ENCODE results near the gene DNAH2. TPM values are rescaled to one million over a fixed set of nuclear protein-coding genes. Genes with fewer than 3 reads are reported as not detected.
"Not testable (repeated sequence)": the region's sequence is repeated elsewhere in the genome, so short reads cannot be mapped to it uniquely, and the experiment has no call there.

Gene DNAH2
- total RNA-seq, 1 donor from 2014 or later: not detected

DNA sequence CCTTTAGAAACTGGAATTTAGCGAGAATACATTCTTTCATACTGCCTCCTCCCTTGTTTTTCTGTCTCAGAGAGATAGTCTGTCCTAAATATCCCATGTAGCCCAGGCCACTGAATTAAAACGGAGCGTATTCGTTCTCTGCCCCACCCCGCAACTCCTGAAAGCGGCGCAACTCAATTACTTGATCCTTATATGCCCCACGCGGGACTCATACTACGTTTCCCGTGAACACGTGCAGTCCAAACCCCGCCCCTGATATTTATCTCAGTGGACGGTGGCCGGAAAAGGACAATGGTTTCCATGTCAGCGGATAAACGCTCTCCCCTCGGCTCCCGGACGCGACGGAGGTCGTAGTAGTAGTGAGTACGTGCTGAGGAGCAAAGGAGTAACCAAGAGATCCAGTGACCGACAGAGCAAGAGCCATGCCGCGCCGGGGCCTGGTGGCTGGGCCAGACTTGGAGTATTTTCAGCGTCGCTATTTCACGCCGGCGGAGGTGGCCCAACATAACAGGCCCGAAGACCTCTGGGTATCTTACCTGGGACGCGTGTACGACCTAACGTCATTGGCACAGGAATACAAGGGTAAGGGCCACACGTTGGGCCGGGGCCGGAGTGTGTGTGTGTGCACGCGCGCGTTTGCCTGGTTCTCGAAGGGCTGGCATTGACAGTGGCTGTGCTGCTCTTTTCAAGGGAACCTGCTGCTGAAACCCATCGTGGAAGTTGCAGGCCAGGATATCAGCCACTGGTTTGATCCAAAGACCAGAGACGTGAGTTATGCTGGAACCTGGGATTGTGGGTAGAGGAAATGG is 140.4 kb downstream of the DNAH2 start, which contains the start of gene CYB5D1:
Gene CYB5D1 (plus strand): TSS at position 291 of the 809 bp plus-strand sequence. CDS start 132 bp downstream, at position 423.
- intact Hi-C loops (cut with micrococcal nuclease): loop anchor here (1.0 to 10.0 kb wide), 8 partner anchors 14 to 623 kb away; partner anchors contain the start of genes CNTROB, DVL2, KDM6B and PHF23

DNA sequence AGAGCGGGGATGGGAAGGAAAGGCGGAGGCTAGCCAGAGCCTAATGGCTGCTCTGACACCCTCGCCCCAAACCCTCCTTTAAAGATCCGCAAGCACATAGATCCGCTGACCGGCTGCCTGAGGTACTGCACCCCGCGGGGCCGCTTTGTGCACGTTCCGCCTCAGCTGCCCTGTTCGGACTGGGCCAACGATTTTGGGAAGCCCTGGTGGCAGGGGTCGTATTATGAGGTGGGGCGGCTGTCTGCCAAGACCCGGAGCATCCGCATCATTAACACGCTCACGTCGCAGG is 140.9 kb downstream of the DNAH2 start:
- intact Hi-C loops (cut with micrococcal nuclease): loop anchor here (10.0 kb wide), 1 partner anchor 624 kb away; the partner anchor contains the start of genes DVL2 and PHF23

DNA sequence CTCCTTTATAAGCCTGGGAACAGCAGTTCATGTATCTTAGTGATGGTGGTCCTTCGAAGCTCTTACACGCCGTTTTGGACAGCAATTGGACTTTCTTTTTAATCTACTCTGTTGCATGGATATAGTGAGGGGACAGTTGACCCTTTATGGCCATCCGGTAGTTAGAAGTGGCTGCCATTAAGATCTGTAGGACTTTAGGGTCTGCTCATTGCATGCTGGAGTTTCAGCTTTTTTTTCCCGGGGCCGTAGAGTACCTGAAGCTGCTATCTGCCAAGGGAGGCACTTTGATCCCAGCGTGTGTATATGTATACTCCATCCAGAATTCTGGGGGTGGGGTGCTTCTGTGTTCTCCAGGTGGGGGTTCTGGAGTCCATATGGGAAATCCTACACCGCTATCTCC is 141.5 kb downstream of the DNAH2 start:
- intact Hi-C loops (cut with micrococcal nuclease): loop anchor here (10.0 kb wide), 1 partner anchor 624 kb away; the partner anchor contains the start of genes DVL2 and PHF23

DNA sequence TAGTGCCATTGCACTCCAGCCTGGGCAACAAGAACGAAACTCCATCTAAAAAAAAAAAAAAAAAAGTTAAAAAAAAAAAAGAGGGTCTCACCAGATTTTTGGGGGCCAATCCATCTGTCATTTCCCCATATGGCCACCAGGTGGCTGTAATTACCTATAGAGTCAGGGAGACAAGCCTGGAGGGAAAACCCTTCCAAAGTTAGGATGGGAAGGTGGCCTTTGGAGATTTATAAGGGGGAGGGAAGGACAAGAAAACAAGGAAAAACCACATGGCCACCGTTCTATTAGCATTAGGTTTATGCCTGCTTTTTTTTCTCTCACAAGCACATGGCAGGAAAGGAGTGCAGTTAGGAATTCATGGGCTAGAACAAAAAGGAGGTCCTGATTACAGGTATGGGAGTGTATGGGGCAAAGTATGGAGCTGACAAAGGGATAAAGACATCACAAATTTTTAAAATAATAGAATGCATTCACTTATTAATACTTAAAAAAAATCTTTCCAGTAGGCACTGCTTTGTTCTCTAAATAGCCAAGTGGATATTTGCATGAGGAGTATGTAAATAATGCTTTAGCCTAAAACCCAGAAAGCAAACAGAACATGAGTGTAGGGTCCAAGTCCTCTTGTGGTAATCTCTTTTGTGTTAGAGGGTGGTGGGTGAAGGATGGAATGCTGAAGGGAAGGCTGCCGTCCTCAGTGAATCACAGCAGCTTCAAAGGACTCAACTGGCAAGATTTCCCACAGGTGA is 145.3 kb downstream of the DNAH2 start:
- intact Hi-C loops (cut with micrococcal nuclease): loop anchor here (1.0 kb wide), 2 partner anchors 24 to 125 kb away; no protein-coding TSS in a partner anchor

DNA sequence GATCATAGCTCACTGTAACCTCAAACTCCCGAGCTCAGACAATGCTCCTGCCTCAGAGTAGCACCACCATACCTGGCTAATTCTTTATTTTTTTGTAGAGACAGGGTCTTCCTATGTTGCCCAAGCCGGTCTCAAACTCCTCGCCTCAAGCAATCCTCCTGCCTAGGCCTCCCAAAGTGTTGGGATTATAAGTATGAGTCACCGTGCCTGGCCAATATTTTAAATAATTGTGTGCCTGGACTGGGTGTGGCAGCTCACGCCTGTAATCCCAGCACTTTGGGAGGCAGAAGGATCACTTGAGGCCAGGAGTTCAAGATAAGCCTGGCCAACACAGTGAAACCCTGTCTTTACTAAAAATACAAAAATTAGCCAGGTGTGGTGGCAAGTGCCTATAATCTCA is 146.8 kb downstream of the DNAH2 start:
- intact Hi-C loops (cut with micrococcal nuclease): not testable (repeated sequence)

DNA sequence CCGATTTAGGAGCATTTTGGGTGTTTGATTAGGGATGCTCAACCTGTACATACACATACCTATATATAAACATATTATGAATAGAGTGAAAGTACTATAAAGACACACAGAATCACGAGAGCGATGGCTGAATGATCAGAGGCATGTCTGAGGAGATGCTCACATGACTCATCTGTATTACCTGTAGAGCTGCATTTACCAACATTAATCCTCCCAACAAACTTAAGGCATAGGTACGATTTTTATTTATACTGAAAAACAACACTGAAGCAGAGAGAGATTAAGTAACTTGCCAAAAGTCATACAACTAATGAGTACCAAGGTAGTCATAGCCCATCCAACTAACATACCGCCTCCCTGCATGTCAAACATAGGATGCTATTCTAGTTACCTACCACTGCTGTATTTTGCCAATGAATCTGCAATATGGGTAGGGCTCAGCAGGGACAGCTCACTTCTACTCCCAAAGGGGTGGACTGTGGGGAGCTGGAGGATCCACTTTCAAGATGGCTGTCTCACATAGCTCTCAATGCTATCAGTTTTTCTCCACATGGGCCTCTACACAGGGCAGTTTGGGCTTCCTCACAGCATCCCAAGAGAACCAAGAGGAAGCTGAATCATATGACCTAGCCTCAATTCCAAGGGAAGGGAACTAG is 147.6 kb downstream of the DNAH2 start:
- intact Hi-C loops (cut with micrococcal nuclease): no loop called here

DNA sequence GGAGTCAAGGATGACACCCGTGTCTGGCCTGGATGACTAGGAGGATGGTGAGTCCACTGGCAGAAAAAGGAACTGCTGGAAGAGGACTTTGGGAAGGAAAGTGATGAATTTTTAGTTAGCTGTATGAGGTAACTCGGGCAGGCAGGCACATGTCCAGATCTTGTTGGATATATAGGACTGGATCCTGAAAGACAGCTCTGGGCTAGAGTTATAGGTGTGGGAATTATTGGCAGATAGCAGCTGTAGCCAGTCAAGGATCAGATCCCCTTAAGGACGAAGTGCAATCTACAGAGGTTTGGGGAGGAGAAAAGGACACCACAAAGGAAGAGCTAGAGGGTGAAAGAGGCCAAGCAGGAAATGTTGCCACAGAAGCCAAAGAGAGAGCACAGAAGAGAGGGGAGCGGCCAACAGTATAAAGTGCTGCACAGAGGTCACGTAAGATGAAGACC is 150.4 kb downstream of the DNAH2 start:
- intact Hi-C loops (cut with micrococcal nuclease): no loop called here

DNA sequence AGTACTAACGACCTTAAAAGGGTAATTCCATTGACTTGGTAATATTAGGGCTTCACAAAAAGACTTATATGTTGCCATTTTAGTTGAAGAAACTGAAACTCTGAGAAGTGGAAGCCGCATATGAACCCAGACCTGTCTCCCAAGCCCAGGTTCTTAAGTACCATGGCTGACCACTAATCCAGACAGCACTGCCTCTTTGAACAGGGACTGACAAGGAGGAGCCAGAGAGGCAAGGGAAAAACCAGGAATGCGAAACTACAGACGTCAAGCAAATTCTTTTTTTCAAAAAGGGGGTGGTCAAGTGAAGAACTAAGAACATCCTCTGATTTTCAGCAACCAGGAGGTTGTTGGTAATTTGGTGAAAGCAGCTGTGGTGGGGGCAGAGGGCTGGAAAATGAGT is 155.5 kb downstream of the DNAH2 start:
- intact Hi-C loops (cut with micrococcal nuclease): no loop called here

DNA sequence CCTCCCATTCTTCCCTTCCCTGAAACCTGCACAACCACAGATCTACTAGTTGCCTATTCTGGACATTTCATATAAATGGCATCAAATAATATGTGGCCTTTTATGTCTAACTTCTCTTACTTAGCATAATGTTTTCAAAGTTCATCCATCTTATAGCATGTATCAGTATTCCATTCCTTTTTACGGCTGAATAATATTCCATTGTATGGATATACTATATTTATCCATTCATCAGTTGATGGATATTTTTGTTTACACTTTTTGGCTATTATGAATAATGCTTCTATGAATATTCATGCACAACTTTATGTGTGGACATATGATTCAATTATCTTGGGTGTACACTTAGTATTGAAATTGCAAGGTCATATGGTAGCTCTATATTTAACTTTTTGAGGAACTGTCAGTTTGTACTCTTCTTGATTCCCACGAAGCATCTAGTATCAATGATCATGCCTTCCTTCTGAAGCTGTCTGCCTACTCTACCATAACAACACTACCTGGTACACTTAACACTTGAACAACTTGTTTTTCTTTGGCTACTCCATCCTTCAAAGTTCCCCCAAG is 158.3 kb downstream of the DNAH2 start:
- intact Hi-C loops (cut with micrococcal nuclease): no loop called here

DNA sequence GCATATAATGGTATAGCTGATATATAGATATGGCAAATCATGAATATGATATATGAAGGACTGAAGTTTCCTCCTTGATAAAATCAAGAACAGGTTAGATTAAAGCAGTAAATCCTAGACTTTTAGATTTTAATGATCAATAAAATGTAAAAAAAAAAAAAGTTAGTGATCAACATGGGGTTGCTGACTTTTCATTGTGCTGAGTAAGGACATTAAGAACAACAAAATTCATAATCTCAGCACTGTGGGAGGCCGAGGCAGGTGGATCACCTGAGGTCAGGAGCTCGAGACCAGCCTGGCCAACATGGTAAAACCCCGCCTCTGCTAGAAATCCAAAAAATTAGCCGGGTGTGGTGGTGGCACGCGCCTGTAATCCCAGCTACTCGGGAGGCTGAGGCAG is 160.7 kb downstream of the DNAH2 start:
- intact Hi-C loops (cut with micrococcal nuclease): no loop called here

DNA sequence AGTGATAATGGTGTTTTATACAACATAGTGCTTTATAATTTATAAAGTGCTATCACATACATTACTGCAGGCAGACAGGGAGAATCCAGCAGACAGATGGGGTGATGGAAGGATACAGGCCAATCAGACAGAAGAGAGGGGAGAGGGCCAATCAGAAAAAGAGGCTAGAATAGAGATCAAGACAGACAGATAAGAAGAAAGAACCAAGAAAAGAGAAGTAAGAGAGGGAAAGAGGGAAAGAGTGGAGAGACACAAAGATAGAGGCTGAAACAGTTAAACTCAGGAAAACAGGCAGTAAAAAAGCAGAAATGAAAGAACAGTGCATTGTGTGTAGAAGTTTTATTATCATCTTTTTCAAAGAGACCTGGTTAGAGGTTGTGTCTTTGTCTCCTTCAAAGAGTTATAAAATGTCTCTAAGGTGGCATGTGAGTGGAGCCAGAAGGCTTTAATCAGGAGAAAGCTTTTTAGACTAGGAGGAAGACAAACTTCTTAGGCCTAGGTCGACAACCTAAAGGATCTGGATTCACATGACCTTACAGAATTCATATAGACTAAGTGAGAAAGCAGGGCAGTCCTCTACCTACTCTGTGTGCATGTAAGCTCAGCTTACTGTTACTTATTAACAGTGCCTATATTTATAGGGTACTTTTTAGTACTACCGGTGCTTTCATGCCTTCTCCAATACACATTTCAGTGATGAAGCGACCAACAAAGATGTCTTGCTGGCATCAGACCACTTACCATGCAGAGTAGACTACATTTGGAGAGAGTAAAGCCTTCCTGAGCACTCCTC is 162.7 kb downstream of the DNAH2 start:
- intact Hi-C loops (cut with micrococcal nuclease): loop anchor here (10.0 kb wide), 2 partner anchors 245 to 275 kb away; partner anchors contain the start of genes HES7 and PER1

DNA sequence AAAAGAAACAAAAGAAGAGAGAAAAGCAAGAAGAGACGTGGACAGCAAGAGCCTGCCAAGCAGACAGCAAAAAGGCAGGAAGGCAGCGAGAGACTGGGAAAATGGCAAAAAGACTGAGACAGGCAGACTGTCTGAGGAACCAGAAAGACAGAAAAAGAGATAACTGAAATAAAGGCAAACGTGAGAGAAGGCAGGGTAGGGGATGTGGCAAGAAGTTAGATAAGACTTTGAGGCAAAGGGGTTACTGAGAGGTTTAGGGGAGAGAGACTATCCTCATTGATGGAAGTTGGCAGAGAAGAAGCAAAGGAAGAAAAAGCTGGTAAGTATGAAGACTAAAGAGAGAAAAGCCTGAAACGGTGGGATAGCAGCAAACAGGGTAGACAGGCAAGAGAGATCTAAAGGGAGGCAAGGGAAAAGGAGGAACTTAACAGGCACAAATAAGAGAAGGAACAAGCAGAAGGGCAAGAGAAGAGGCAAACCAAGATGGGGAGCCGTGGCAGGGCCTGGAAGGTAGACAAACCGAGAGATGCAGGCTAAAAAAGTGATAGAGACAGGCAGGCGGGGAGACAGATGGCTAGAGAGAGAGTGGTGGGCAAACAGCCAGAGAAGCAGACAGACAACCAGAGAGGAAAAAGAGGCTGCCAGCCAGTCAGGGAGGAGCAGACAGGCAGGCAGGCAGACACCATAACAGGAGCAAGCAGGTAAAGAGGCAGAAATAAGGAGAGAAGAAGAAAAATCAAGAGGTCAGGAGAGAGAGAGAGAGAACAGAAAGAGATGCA is 163.9 kb downstream of the DNAH2 start:
- intact Hi-C loops (cut with micrococcal nuclease): loop anchor here (10.0 kb wide), 2 partner anchors 243 to 273 kb away; partner anchors contain the start of genes HES7 and PER1

DNA sequence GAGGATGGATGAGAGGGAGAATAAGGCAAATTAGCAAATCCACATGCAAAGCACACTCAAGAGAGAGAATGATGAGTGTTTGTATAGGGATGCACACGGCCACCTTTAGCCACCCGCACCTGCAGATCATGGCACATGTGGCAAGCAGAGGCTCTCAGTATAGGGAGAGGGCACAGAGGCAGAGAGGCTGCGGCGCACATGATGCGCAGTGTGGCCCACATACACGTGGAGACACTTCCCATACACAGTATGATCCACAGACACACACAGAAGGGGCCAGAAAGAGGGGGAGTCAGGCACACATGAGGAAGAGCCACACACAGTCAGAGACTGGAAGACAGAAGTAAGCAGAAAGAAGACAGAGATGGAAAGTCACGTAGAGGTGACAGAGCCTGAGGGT is 164.5 kb downstream of the DNAH2 start:
- intact Hi-C loops (cut with micrococcal nuclease): loop anchor here (10.0 kb wide), 2 partner anchors 243 to 273 kb away; partner anchors contain the start of genes HES7 and PER1

DNA sequence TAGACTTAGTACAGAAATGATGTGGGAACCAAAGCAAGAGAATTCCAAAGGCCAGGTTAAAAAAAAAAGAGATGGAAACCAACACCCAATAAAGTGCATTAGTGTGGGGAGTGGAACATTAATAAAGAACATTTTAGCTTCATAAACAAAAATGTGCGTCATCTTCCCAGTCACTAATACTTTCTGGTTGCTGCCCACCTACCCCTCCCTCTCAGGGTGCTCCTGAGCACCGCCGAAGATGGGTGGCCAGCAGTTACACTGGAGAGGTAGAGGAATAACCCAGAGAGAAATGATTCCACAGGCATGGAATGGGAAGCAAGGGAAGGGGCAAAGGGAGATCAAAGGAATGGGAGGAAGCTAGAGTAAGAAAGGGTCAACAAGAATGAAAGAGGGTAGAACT is 165.1 kb downstream of the DNAH2 start:
- intact Hi-C loops (cut with micrococcal nuclease): loop anchor here (10.0 kb wide), 2 partner anchors 242 to 272 kb away; partner anchors contain the start of genes HES7 and PER1

Other genes with a start within 250 kb of the DNAH2 start
- gene ZBTB4, start 238.1 kb upstream of the DNAH2 start, total RNA-seq: 21.6 and 22.3 TPM in 2 replicates
- not detected in 2 replicates for gene SLC35G6, start 236.3 kb upstream of the DNAH2 start, total RNA-seq
- 192 and 200 TPM in 2 replicates for gene POLR2A, start 233.4 kb upstream of the DNAH2 start, total RNA-seq
- gene TNFSF12, start 168.7 kb upstream of the DNAH2 start, total RNA-seq: 66.6 and 67.0 TPM in 2 replicates
- 3.2 TPM in 2 replicates for gene TNFSF13, start 159.0 kb upstream of the DNAH2 start, total RNA-seq
- 50.9 and 55.3 TPM in 2 replicates for gene SENP3, start 155.8 kb upstream of the DNAH2 start, total RNA-seq
- 8.3 and 9.4 TPM in 2 replicates for gene CD68, start 138.1 kb upstream of the DNAH2 start, total RNA-seq
- gene MPDU1, start 133.9 kb upstream of the DNAH2 start, total RNA-seq: 79.6 and 79.9 TPM in 2 replicates
- 0.25 and 0.50 TPM in 2 replicates for gene SOX15, start 127.7 kb upstream of the DNAH2 start, total RNA-seq
- gene FXR2, start 102.8 kb upstream of the DNAH2 start, total RNA-seq: 30.3 and 31.7 TPM in 2 replicates
- 17.8 and 18.2 TPM in 2 replicates for gene SAT2, start 89.9 kb upstream of the DNAH2 start, total RNA-seq
- gene SHBG, start 87.6 kb upstream of the DNAH2 start, total RNA-seq: not detected in 2 replicates
- gene ATP1B2, start 66.8 kb upstream of the DNAH2 start, total RNA-seq: 0.16 and 0.25 TPM in 2 replicates
- 195 and 207 TPM in 2 replicates for gene TP53, start 30.3 kb upstream of the DNAH2 start, total RNA-seq
- 25.9 and 28.9 TPM in 2 replicates for gene WRAP53, start 29.3 kb upstream of the DNAH2 start, total RNA-seq
- gene EFNB3, start 12.5 kb upstream of the DNAH2 start, total RNA-seq: 0.09 TPM in 1 of 2 replicates, not detected in the other
- 13.8 and 13.9 TPM in 2 replicates for gene KDM6B, start 116.5 kb downstream of the DNAH2 start, total RNA-seq
- 0.57 and 0.82 TPM in 2 replicates for gene TMEM88, start 137.3 kb downstream of the DNAH2 start, total RNA-seq
- gene NAA38, start 139.8 kb downstream of the DNAH2 start, total RNA-seq: 74.9 TPM in 2 replicates
- 7.3 TPM in 2 replicates for gene CYB5D1, start 140.3 kb downstream of the DNAH2 start, total RNA-seq
- 212 and 213 TPM in 2 replicates for gene CHD3, start 171.0 kb downstream of the DNAH2 start, total RNA-seq
- gene RNF227, start 198.5 kb downstream of the DNAH2 start, total RNA-seq: 3.6 TPM in 2 replicates
- 9.2 and 10.7 TPM in 2 replicates for gene KCNAB3, start 212.1 kb downstream of the DNAH2 start, total RNA-seq
- 216 and 217 TPM in 2 replicates for gene TRAPPC1, start 214.2 kb downstream of the DNAH2 start, total RNA-seq
- 54.4 and 58.1 TPM in 2 replicates for gene CNTROB, start 214.5 kb downstream of the DNAH2 start, total RNA-seq

Measured in T-helper 2 cell treated with Interferon-gamma antibody and Interleukin-4, amounts not matched to agents 100 ng/mL and 5 ng/mL, for 36 hours (primary cell).